Keratinocyte (primary cell): Measurements from ENCODE around the gene RAP1GAP2.

ENCODE experiments used
- CTCF ChIP-seq, 3 experiments: IDR thresholded peaks in 1 of 3; conservative IDR thresholded peaks in 1 of 3; optimal IDR thresholded peaks in 1 of 3; 2 replicates in 2 of 3; 3 replicates in 1 of 3; pipeline versions ENCODE3 to v1.5.1; 2011; ENCODE audit warnings: low read length in 3 of 3, mild to moderate bottlenecking in 3 of 3, moderate library complexity in 2 of 3, control low read depth in 1 of 3, inconsistent platforms in 1 of 3; ENCODE audit not compliant: insufficient read depth in 2 of 3; ENCODE audit errors: extremely low read depth in 1 of 3
- EZH2 ChIP-seq: IDR thresholded peaks from one replicate; pipeline ENCODE4 v1.6.1; 2012; ENCODE audit warnings: inconsistent platforms, mild to moderate bottlenecking, low read length, moderate library complexity

GRCh38 chr17:2903193-2903974, 107.1 kb downstream of the RAP1GAP2 start:
- no peak for TF ChIP-seq CTCF (optimal IDR thresholded peaks at IDR 0.05 in 1 of 3, IDR thresholded peaks at IDR 0.05 in 1 of 3, conservative IDR thresholded peaks at IDR 0.05 in 1 of 3; ENCODE audit: extremely low read depth in 1 of 3, insufficient read depth in 2 of 3, low read length in 3 of 3)
- TF ChIP-seq EZH2: no peak
